HepG2 (cell line): ENCODE data around the gene SKIDA1. TPM values are rescaled to one million over a fixed set of nuclear protein-coding genes. Genes with fewer than 3 reads are reported as not detected.

ENCODE experiments used
- ATAC-seq: fragments of 200-7000 bp; cut with Tn5 transposase; 3 replicates; pipeline ENCODE4 v1.9.1; 2020; ENCODE audit warnings: mild to moderate bottlenecking, moderate library complexity
- BruUV-seq: library from RNA; stranded (reverse); fragments of 400-500 nt; replicated peaks from 2 replicates; lab custom pipeline; 2021; lab: Mats Ljungman, UMichigan
- CTCF ChIA-PET: fragments of 300-600 bp; formaldehyde crosslinking; extraction: SDS; loops from one replicate; lab custom pipeline; 2021; ENCODE audit warnings: low total read pairs, inconsistent platforms, low intra/inter-chr PET ratio; lab: Yijun Ruan, JAX
- POLR2A ChIA-PET: fragments of 350-600 bp; sonication (Branson Sonifier 250); formaldehyde crosslinking; loops from one replicate; lab custom pipeline; 2020; ENCODE audit warnings: antibody characterized with exemption, inconsistent platforms; lab: Yijun Ruan, JAX
- DNase-seq: peaks from one replicate; pipeline ENCODE4 v3.0.0-alpha.2; 2015; ENCODE audit warnings: low spot score
- FAIRE-seq: peaks from 3 replicates; lab custom pipeline; 2011; peaks lifted over from hg19 to GRCh38; lab: Jason Lieb, UNC
- H2AFZ ChIP-seq: one replicate; pipeline ENCODE4 v1.6.1; 2011; ENCODE audit warnings: low read length, inconsistent platforms
- H3K27ac ChIP-seq: fragments of 300-600 bp; 3 replicates; pipeline ENCODE4 v1.8.0; 2011; ENCODE audit warnings: mixed run types, mild to moderate bottlenecking, mixed read lengths, low read length, inconsistent platforms; ENCODE audit not compliant: insufficient read depth; ENCODE audit errors: extremely low read length
- H3K27me3 ChIP-seq, 2 experiments: fragments of 200-600 bp in 1 of 2; 2 replicates in 1 of 2; 3 replicates in 1 of 2; pipeline versions ENCODE4 v1.6.0 to v1.8.0; 2011; ENCODE audit warnings: low read length in 2 of 2, mild to moderate bottlenecking in 2 of 2, moderate library complexity in 2 of 2, inconsistent platforms in 1 of 2; ENCODE audit not compliant: insufficient read depth in 2 of 2, control insufficient read depth in 1 of 2
- H3K36me3 ChIP-seq, 2 experiments: fragments of 200-600 bp in 1 of 2; replicated peaks in 1 of 2; 2 replicates in 1 of 2; 3 replicates in 1 of 2; pipeline versions ENCODE4 v1.5.1 to v1.8.0; 2011; ENCODE audit warnings: low read length in 2 of 2, inconsistent platforms in 1 of 2; ENCODE audit not compliant: insufficient read depth in 2 of 2, control insufficient read depth in 1 of 2
- H3K4me1 ChIP-seq: 2 replicates; pipeline ENCODE4 v1.5.1; 2012; ENCODE audit warnings: low read length, inconsistent platforms; ENCODE audit not compliant: insufficient read depth
- H3K4me2 ChIP-seq: 2 replicates; pipeline ENCODE4 v1.6.0; 2011; ENCODE audit warnings: low read depth, low read length, inconsistent platforms
- H3K4me3 ChIP-seq, 3 experiments: fragments of 200-600 bp in 1 of 3; sonication (generic), shearing (Covaris generic) in 1 of 3; replicated peaks in 1 of 3; 2 replicates each; pipeline ENCODE4 v1.5.1; 2011 to 2016; ENCODE audit warnings: low read length in 3 of 3, inconsistent platforms in 2 of 3, low read depth in 2 of 3, mild to moderate bottlenecking in 2 of 3, control low read depth in 1 of 3, mixed read lengths in 1 of 3; ENCODE audit not compliant: insufficient read depth in 1 of 3
- H3K79me2 ChIP-seq: one replicate; pipeline ENCODE4 v1.6.1; 2011; ENCODE audit warnings: low read length, inconsistent platforms; ENCODE audit not compliant: insufficient read depth
- H3K9ac ChIP-seq: 2 replicates; pipeline ENCODE4 v1.6.0; 2011; ENCODE audit warnings: mild to moderate bottlenecking, low read depth, low read length, inconsistent platforms; ENCODE audit not compliant: insufficient read depth
- H3K9me3 ChIP-seq: 2 replicates; pipeline ENCODE4 v1.5.1; 2012; ENCODE audit warnings: mild to moderate bottlenecking, low read length
- H4K20me1 ChIP-seq: 2 replicates; pipeline ENCODE4 v1.6.0; 2011; ENCODE audit warnings: inconsistent platforms, mild to moderate bottlenecking, low read length, moderate library complexity; ENCODE audit not compliant: insufficient read depth
- ATF5 ChIP-seq: sonication (generic); formaldehyde crosslinking; IDR thresholded peaks from 2 replicates; pipeline ENCODE4 v1.4.0; 2020; ENCODE audit warnings: mild to moderate bottlenecking, low read depth, missing genetic modification reagents
- HNRNPL ChIP-seq: fragments of 200-400 bp; formaldehyde crosslinking; IDR thresholded peaks from 2 replicates; pipeline ENCODE4 v1.6.1; 2017; ENCODE audit warnings: mild to moderate bottlenecking, low read depth, low read length
- POLR2AphosphoS2 ChIP-seq: IDR thresholded peaks from 2 replicates; pipeline ENCODE4 v1.6.1; 2011; ENCODE audit warnings: low read depth, low read length, improper control_type of control experiment
- RFXAP ChIP-seq: sonication (generic); formaldehyde crosslinking; IDR thresholded peaks from 2 replicates; pipeline ENCODE4 v1.4.0; 2020; ENCODE audit warnings: missing genetic modification reagents, borderline replicate concordance
- ZNF543 ChIP-seq: sonication (generic); formaldehyde crosslinking; IDR thresholded peaks from 2 replicates; pipeline ENCODE4 v1.4.0; 2020; ENCODE audit warnings: mild to moderate bottlenecking, missing genetic modification reagents
- ZNF607 ChIP-seq: sonication (generic); formaldehyde crosslinking; IDR thresholded peaks from 2 replicates; pipeline ENCODE4 v1.5.1; 2020; ENCODE audit warnings: missing genetic modification reagents, mild to moderate bottlenecking, borderline replicate concordance
- ZSCAN30 ChIP-seq: sonication (generic); formaldehyde crosslinking; IDR thresholded peaks from 2 replicates; pipeline ENCODE4 v1.5.0; 2020; ENCODE audit warnings: mild to moderate bottlenecking, missing genetic modification reagents
- WGBS: methylation state at CpG from one replicate; pipeline ENCODE4 v1.1.6; 2017; ENCODE audit warnings: low lambda C conversion rate; 5-methylcytosine and 5-hydroxymethylcytosine counted together
- in situ Hi-C: cut with HindIII; loops from 2 replicates; pipeline ENCODE4 v1.10.0; 2017; ENCODE audit warnings: low pct_unique_long_range_greater_than_20kb; ENCODE audit not compliant: extremely low pct_ligation_motif_present
- intact Hi-C: fragments of 100-400 bp; cut with micrococcal nuclease; formaldehyde crosslinking; loops from one replicate; pipeline ENCODE4 v1.10.0; 2022; ENCODE audit not compliant: unreplicated experiment
- polyA plus RNA-seq, 8 experiments: library from polyadenylated mRNA; depleted of rRNA in 3 of 8; stranded (reverse) in 7 of 8; unstranded in 1 of 8; fragments of >200 nt; fragmentation: Illumina TruSeq in 4 of 8; extraction: Trizol in 4 of 8; gene quantifications; 2 replicates each; pipeline versions ENCODE4 v1.2.1 to v1.2.3, GENCODE V29; 2011 to 2016; ENCODE audit warnings: low read depth in 4 of 8, missing spikeins in 1 of 8, mixed read lengths in 1 of 8; ENCODE audit not compliant: insufficient read depth in 1 of 8
- total RNA-seq, 5 experiments: library from RNA; depleted of rRNA; stranded (reverse); fragments of >200 nt; fragmentation: Illumina TruSeq; extraction: Trizol; gene quantifications; 2 replicates each; pipeline ENCODE4 v1.2.3, GENCODE V29; 2016; ENCODE audit warnings: low read depth in 1 of 5
- TF ChIP-seq, protein P1 (sequence below): IDR thresholded peaks from 2 replicates; pipeline ENCODE4 v1.6.1; 2016; ENCODE audit warnings: control low read depth
- TF ChIP-seq, protein P2 (sequence below): sonication (generic); formaldehyde crosslinking; IDR thresholded peaks from 2 replicates; pipeline ENCODE4 v1.4.0; 2020; ENCODE audit warnings: missing genetic modification reagents, borderline replicate concordance

SKIDA1 gene
- total and polyA plus RNA-seq, 2 of the 13 experiments (the other 11 are each of a cell fraction or from before 2014, with no cell fraction given) = 0.73 to 1.5 TPM

DNA sequence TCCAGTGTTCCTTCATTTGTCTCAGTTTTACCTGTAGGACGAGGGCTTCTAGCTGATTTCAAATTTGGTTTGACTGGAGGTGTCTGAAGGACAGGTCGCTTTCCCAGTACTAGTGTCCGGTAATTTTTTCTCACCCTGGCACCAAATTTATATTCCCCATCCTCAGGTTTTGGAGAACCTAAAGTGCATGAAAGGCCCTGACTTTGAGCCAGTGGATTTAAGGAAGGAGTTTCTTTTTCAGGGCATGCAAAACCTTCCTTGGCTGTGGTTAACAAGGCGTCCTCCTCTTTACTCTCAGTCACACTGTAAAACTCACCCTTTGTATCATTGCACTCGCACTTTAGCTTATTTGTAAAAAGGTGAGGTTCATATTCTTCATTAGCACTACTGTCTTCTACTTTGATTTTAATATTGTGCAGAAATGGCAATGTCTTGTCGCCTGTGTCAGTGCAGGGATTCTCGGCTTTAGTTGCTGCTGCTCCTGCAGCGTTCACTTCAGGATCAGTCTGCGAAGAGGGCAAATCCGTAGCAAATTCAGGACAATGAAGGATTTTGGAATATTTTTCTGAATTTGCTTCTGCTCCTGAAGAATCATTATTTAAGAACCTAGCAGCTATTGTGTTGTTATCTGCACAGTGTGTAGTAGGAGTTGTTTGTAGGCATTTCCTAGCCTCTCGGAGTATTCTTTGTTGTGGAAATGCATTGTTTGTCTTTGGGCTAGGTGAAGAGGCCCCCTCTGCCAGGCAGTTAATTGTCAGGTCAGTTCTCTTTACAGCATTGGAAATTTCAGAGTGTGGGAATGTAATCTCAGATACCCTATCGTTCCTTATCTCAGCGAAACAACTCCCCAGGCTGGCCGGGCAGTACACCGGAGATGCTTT is 9.9 kb downstream of the SKIDA1 start (continued):
- no peak for TF ChIP-seq ATF5 (CRISPR knock-in tag)

GRCh38 chr10:21514818-21515351 is 10.6 kb downstream of the SKIDA1 start:
- H3K9me3 ChIP-seq = no peaks in the 10 kb centered on the region
- intact Hi-C loops (no loop called here), in situ Hi-C loops (loop anchor here (25.0 kb wide), 1 partner anchor 797 kb away; the partner anchor contains the start of genes BMI1 and COMMD3)
- H3K4me1 ChIP-seq = peaks cover 84% of the 10 kb centered on the region
- 96% methylated on average over 10 of the region's 10 CpGs for WGBS
- H3K36me3 ChIP-seq = no peaks in the 10 kb centered on the region
- no peak overlapping the region for H2AFZ ChIP-seq
- H4K20me1 ChIP-seq = no peaks in the 10 kb centered on the region
- H3K27me3 ChIP-seq = no peaks in the 10 kb centered on the region; a peak in 1 of 5 replicates
- POLR2A ChIA-PET = interaction anchor here (3.5 to 5.4 kb wide), 3 partner anchors 8 to 19 kb away, joined by 52 to 92 read pairs (median 60); partner anchors contain the start of gene SKIDA1
- TF ChIP-seq, protein P1, sequence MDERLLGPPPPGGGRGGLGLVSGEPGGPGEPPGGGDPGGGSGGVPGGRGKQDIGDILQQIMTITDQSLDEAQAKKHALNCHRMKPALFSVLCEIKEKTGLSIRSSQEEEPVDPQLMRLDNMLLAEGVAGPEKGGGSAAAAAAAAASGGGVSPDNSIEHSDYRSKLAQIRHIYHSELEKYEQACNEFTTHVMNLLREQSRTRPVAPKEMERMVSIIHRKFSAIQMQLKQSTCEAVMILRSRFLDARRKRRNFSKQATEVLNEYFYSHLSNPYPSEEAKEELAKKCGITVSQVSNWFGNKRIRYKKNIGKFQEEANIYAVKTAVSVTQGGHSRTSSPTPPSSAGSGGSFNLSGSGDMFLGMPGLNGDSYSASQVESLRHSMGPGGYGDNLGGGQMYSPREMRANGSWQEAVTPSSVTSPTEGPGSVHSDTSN (CRISPR knock-in tag) = no peak
- TF ChIP-seq, protein P2, sequence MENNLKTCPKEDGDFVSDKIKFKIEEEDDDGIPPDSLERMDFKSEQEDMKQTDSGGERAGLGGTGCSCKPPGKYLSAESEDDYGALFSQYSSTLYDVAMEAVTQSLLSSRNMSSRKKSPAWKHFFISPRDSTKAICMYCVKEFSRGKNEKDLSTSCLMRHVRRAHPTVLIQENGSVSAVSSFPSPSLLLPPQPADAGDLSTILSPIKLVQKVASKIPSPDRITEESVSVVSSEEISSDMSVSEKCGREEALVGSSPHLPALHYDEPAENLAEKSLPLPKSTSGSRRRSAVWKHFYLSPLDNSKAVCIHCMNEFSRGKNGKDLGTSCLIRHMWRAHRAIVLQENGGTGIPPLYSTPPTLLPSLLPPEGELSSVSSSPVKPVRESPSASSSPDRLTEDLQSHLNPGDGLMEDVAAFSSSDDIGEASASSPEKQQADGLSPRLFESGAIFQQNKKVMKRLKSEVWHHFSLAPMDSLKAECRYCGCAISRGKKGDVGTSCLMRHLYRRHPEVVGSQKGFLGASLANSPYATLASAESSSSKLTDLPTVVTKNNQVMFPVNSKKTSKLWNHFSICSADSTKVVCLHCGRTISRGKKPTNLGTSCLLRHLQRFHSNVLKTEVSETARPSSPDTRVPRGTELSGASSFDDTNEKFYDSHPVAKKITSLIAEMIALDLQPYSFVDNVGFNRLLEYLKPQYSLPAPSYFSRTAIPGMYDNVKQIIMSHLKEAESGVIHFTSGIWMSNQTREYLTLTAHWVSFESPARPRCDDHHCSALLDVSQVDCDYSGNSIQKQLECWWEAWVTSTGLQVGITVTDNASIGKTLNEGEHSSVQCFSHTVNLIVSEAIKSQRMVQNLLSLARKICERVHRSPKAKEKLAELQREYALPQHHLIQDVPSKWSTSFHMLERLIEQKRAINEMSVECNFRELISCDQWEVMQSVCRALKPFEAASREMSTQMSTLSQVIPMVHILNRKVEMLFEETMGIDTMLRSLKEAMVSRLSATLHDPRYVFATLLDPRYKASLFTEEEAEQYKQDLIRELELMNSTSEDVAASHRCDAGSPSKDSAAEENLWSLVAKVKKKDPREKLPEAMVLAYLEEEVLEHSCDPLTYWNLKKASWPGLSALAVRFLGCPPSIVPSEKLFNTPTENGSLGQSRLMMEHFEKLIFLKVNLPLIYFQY (CRISPR knock-in tag) = no peak
- TF ChIP-seq ZNF607 (CRISPR knock-in tag) = no peak
- no peak for TF ChIP-seq POLR2AphosphoS2
- TF ChIP-seq ZSCAN30 (CRISPR knock-in tag) = no peak
- no peak for TF ChIP-seq HNRNPL
- no peak for TF ChIP-seq ZNF543 (CRISPR knock-in tag)
- no peak for TF ChIP-seq RFXAP
- peak overlapping the region; percentile 98; the same call in 1 of the 2 replicates for H3K4me2 ChIP-seq
- BruUV-seq = no TSS peak
- ATAC-seq (no peak), DNase-seq (no peak), FAIRE-seq (no peak)
- no peak overlapping the region for H3K27ac ChIP-seq
- H3K9ac ChIP-seq = no peak overlapping the region
- H3K79me2 ChIP-seq = peaks cover 2% of the 10 kb centered on the region
- no peak overlapping the region for H3K4me3 ChIP-seq
- CTCF ChIA-PET = no interaction called here
